HFF-Myc (cell line): ENCODE measurements around the gene RIMS4.
A peak's percentile ranks its signal among the peaks of the same experiment; 100 is the strongest.

Source experiments
- DNase-seq: peaks from one replicate; pipeline ENCODE4 v3.0.0-alpha.2; 2011; ENCODE audit warnings: low read depth; ENCODE audit errors: extremely low read depth
- H3K4me3 ChIP-seq: replicated peaks from 2 replicates; pipeline ENCODE4 v1.5.1; 2011; ENCODE audit warnings: low read depth, mild to moderate bottlenecking, control low read depth, low read length
- TF ChIP-seq, protein P1 (sequence below): IDR thresholded peaks from 2 replicates; pipeline ENCODE4 v1.5.1; 2012; ENCODE audit warnings: mild to moderate bottlenecking, low read depth, low read length, control low read depth; ENCODE audit errors: missing control alignments

RIMS4 gene

DNA sequence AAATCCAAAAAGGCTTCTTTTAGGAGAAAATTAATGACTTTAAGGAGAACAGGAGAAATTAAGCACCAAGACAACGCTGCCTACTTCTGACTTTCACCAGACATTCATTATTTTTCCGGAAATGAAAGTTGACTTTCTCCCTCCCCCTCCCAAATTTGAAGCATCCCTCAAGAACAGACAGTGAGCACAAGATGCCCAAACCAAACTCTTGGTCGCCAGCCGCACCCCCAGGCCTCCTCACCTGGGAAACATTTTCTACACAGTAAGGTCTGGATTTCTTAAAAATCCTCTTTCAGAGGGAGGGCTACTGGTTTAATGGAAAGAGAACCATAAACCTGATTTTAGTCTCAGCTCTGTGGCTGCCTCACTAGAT, 2.7 kb downstream of the RIMS4 start:
- no peak for DNase-seq
- H3K4me3 ChIP-seq: no peak overlapping the region
- TF ChIP-seq, protein P1, sequence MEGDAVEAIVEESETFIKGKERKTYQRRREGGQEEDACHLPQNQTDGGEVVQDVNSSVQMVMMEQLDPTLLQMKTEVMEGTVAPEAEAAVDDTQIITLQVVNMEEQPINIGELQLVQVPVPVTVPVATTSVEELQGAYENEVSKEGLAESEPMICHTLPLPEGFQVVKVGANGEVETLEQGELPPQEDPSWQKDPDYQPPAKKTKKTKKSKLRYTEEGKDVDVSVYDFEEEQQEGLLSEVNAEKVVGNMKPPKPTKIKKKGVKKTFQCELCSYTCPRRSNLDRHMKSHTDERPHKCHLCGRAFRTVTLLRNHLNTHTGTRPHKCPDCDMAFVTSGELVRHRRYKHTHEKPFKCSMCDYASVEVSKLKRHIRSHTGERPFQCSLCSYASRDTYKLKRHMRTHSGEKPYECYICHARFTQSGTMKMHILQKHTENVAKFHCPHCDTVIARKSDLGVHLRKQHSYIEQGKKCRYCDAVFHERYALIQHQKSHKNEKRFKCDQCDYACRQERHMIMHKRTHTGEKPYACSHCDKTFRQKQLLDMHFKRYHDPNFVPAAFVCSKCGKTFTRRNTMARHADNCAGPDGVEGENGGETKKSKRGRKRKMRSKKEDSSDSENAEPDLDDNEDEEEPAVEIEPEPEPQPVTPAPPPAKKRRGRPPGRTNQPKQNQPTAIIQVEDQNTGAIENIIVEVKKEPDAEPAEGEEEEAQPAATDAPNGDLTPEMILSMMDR: no peak

DNA sequence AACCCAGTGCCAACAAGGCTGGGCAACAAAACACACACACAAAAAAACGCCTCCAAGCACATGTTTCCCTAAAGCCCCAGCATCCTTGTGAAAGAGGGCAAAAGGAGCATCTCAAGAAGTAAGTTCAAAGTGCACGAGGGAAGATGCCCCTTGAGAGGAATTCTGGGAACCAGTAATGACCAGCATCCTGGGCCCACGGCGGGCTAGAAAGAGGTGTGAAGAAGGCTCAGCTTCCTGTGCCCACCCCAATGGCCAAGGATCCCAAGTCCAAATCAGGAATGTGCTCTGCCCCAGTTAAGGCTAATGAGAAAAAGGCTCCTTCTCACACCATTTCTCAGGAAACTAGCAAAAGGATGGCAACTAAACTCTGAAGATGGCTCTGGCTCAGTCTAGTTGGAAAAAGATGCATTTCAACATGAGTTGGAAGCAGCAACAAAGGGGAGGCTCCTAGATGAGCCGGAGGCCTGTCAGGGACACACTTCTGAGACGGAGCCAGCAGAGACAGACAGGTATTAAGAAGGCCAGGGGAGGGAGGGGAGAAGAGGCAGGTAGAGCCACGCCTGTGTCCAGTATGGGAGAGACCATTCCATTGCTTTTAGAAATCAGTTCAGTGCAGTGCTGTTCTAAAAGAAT, 3.2 kb downstream of the RIMS4 start:
- H3K4me3 ChIP-seq: no peak overlapping the region
- TF ChIP-seq, protein P1: no peak
- DNase-seq: no peak

DNA sequence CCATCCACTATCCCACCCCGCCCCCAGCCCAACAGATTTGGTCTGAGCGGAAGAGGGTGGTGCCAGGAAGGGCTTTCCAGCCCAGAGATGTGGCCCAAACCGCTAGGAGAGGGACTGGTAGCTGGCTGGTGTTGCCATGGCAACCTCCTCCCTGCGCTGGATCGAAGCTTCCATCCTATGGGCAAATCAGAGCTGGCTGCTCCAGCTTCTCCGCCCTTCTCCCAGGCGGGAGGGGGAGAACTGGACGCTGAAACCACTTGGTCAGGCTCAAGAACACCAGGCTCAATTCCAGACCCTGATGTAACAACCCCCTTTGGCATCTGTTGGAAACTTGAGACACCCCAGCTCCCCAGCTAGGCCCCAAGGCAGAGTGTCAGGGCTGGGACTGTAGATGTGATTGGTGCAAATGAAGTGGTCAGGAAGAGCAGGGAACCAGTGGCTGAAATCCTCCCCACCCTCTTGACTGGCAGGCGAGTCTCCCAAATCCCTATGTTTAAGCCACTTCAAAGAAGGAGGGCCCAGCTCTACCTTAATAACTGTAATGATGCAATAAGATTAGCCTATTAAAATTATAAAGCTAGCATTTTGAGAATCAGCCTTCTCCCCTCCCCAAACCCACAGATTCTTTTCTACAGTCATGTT, 4.2 kb downstream of the RIMS4 start:
- H3K4me3 ChIP-seq: no peak overlapping the region
- TF ChIP-seq, protein P1: no peak
- peak; percentile 32 for DNase-seq

DNA sequence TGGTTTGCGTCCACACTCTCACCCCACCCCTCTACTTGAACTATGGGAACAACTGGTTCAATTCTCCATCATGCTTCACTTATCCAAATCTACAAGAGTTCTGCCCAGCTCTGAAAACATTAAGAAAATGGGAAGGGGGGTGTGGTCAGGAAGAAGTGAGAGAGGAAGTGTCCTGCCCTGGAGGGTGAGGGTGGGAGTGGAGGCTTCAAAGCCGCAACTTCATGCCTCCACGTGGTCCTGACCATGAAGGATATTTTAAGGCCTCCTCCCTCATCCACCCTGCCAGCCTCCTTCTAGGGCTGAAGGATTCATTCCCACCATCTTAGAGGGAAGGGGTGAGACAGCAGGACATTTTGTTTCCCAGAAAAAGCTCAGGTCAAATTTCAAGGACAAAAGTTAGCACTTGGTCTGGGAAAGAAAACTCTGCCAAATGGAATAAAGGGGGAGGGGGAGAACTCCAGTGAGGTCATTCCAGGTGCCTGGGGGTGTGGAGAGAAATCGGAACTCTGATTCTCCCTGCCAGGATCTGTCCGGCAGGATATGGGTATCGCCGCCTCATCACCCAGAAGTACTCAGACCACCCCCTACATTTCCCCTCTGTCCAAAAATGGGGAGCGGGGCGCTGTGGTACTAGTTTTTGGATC, 4.9 kb downstream of the RIMS4 start:
- H3K4me3 ChIP-seq: no peak overlapping the region
- TF ChIP-seq, protein P1: no peak
- no peak for DNase-seq

DNA sequence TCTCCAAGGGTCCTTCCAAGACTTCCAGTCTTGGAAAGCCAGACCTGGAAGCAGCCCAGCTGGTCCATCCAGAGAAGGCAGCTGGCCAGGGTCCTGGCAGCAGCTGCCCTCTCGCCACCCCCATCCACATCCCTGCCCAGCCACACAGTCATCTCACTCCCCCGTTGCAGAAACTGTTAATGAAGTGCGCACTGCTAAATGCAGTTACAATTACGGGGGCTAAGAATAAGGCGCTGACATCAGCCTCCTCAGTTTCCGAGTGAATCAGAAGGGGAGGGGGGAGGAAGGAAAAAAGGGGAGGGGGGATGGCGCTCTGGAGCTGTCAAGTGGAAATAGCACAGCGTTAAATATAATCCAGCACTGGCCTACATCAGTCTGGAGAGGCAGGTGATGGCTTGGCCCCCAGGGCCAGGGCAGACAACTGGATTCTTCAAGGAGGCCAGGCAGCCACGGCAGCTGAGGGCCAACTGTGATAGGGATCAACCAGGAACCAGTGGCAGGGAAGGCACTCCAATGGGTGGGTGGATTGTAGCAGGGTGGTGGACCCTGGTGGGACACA, 6.9 kb downstream of the RIMS4 start:
- TF ChIP-seq, protein P1: no peak
- no peak for DNase-seq
- H3K4me3 ChIP-seq: no peak overlapping the region

DNA sequence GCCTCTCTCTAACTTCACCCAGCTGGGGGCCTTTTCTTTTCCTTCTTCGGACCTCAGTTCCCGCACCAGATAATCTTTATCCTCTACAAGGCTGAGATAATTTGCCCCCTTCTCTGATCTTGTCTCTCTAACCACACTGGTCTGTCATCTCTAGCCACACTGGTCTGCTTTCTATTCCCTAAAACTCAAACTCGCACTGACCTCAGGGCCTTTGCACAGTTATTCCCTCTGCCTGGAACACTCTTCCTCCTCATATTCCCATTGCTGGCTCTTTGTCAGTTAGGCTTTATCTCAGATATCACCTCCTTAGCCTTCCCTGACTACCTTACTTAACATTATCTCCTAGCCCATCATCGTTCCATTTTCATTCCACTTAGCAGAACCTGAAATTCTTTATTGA, 7.6 kb downstream of the RIMS4 start:
- H3K4me3 ChIP-seq: no peak overlapping the region
- DNase-seq: no peak
- TF ChIP-seq, protein P1: no peak
